Prostate gland (tissue), 2 donors: ENCODE results near the gene MRPS23. TPM values are rescaled to one million over a fixed set of nuclear protein-coding genes. Genes with fewer than 3 reads are reported as not detected.

Experiments
- DNase-seq: peaks from one replicate; pipeline ENCODE4 v3.0.0-alpha.2; 2019; ENCODE audit warnings: low spot score
- H3K27ac ChIP-seq, 2 donors: fragments of 200-600 bp; sonication (generic); 2 replicates each; pipeline ENCODE4 v1.5.1; 2017 to 2019
- H3K27me3 ChIP-seq: fragments of 200-600 bp; sonication (generic); replicated peaks from 2 replicates; pipeline ENCODE4 v1.5.1; 2019; ENCODE audit not compliant: insufficient read depth
- H3K36me3 ChIP-seq, 2 donors: fragments of 200-600 bp; sonication (generic); 1 replicate in 1 of 2; 2 replicates in 1 of 2; pipeline versions ENCODE4 v1.5.1 to v1.8.1; 2017 to 2019
- H3K4me1 ChIP-seq: fragments of 200-600 bp; sonication (generic); replicated peaks from 2 replicates; pipeline ENCODE4 v1.5.1; 2019
- H3K4me3 ChIP-seq, 2 donors: fragments of 200-600 bp; sonication (generic); 2 replicates each; pipeline ENCODE4 v1.5.1; 2017 to 2019
- H3K9me3 ChIP-seq: fragments of 200-600 bp; sonication (generic); 2 replicates; pipeline ENCODE4 v1.5.1; 2017
- CTCF ChIP-seq, 4 experiments: fragments of 200-600 bp in 2 of 4; fragments of 450-650 bp in 2 of 4; sonication (generic) in 2 of 4; IDR thresholded peaks; 1 replicate in 3 of 4; 2 replicates in 1 of 4; pipeline ENCODE4 v1.5.1; 2016 to 2019; ENCODE audit warnings: antibody characterized with exemption in 4 of 4, mild to moderate bottlenecking in 2 of 4, moderate library complexity in 2 of 4
- POLR2A ChIP-seq: fragments of 450-650 bp; IDR thresholded peaks from one replicate; pipeline ENCODE4 v1.6.1; 2016; ENCODE audit warnings: antibody characterized with exemption, mild to moderate bottlenecking
- POLR2AphosphoS5 ChIP-seq: sonication (generic); formaldehyde crosslinking; IDR thresholded peaks from one replicate; pipeline ENCODE4 v1.6.1; 2017; ENCODE audit warnings: antibody characterized with exemption
- WGBS: methylation state at CpG from one replicate; pipeline ENCODE4 v1.1.5; 2018; 5-methylcytosine and 5-hydroxymethylcytosine counted together
- intact Hi-C: fragments of 100-400 bp; cut with DNase I; formaldehyde crosslinking; loops from one replicate; pipeline ENCODE4 v1.14.2; 2022
- total RNA-seq, 2 donors: library from RNA; depleted of rRNA; stranded (reverse); fragments of >200 nt; gene quantifications; one replicate each; pipeline ENCODE4 v1.1.0, GENCODE V29; 2016

MRPS23 gene
- total RNA-seq, 2 donors from 2014 or later, result 29.0 to 43.1 TPM

DNA sequence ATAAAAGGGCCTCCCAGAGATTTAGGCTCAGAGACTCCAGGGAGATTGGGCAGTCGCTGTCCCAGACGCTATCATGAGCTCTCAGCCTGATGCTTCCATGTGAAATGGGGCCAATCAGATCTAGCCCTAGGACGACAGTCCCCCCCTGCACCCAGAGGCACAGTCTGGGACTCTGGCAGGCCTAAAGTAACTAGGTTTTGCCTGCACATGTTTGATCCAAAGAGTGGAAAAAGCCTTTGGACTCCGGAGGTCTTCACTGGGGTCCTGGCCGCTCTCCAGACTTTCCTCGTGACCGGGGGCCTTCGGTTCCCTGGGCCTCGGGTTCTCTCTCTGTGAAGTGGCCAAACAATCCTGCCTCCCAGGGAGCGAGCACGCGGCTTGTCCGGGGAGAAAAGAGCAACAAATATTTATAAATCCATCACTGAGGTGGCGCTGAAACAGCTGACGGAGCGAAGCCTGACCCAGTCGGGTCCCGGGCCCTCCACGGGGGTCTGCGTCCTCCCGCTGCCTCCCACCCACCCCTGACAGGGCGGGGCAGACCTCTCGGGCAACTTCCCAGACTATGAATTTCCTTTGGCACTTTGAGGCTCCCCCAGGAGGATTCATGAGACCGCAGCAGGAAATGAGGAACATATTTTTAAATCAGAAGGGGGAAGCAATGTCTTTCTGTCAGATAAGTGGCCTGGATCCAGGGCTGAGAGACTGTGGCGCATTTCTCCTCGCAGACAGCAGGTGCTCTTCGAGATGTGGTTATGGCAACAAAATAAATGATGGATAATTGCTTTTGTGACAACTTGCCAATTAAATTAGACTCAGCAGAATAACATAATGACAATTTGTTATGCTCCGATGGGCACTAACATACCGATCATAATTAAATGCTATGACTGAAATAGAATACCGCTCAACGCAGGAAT is 38.9 kb downstream of the MRPS23 start:
- peak in 1 of 4 experiments; percentile 4 for TF ChIP-seq CTCF (IDR thresholded peaks at IDR 0.05)
- TF ChIP-seq POLR2AphosphoS5, result peak; percentile 41
- TF ChIP-seq POLR2A, result no peak
- Histone ChIP-seq H3K36me3 (no peaks in the 10 kb centered on the region), H3K4me3 (peak overlapping the region; percentile 18 to 24), H3K9me3 (no peaks in the 10 kb centered on the region), H3K27me3 (no peaks in the 10 kb centered on the region), H3K27ac (peak overlapping the region; percentile 32 to 76), H3K4me1 (peaks cover 5% of the 10 kb centered on the region)
- intact Hi-C loops, result loop anchor here (2.0 kb wide), 1 partner anchor 22 kb away; no protein-coding TSS in a partner anchor
- 3% methylated on average over 31 of the region's 31 CpGs for WGBS
- peak; percentile 28 for DNase-seq

- H3K4me1 ChIP-seq, result peaks cover 5% of the 10 kb centered on the region
- WGBS, result 80% methylated on average over 5 of the region's 5 CpGs
- no peak for DNase-seq
- H3K27me3 ChIP-seq, result no peaks in the 10 kb centered on the region
- intact Hi-C loops, result loop anchor here (2.0 kb wide), 1 partner anchor 23 kb away; no protein-coding TSS in a partner anchor
- H3K36me3 ChIP-seq, result no peaks in the 10 kb centered on the region
- H3K27ac ChIP-seq, result no peak overlapping the region
- no peaks in the 10 kb centered on the region for H3K9me3 ChIP-seq
- no peak overlapping the region for H3K4me3 ChIP-seq
- TF ChIP-seq CTCF (IDR thresholded peaks at IDR 0.05), result no peak
- no peak for TF ChIP-seq POLR2AphosphoS5
- TF ChIP-seq POLR2A, result no peak
Observed at GRCh38 chr17:57809879-57810278, 40.0 kb downstream of the MRPS23 start.

- intact Hi-C loops, result no loop called here
- 98% methylated on average over 5 of the region's 5 CpGs for WGBS
Observed at GRCh38 chr17:57808882-57809281, 41.0 kb downstream of the MRPS23 start.

GRCh38 chr17:57806167-57806830 is 43.5 kb downstream of the MRPS23 start:
- DNase-seq, result no peak
- H3K27ac ChIP-seq, result no peak overlapping the region
- intact Hi-C loops, result no loop called here
- WGBS, result 79% methylated on average over 4 of the region's 5 CpGs
- H3K27me3 ChIP-seq, result no peaks in the 10 kb centered on the region
- H3K4me1 ChIP-seq, result peaks cover 4% of the 10 kb centered on the region
- H3K4me3 ChIP-seq, result no peak overlapping the region
- no peaks in the 10 kb centered on the region for H3K36me3 ChIP-seq
- H3K9me3 ChIP-seq, result no peaks in the 10 kb centered on the region
- TF ChIP-seq POLR2AphosphoS5 (no peak), CTCF (IDR thresholded peaks at IDR 0.05) (no peak), POLR2A (no peak)

More at GRCh38 chr17:57808882-57809281, 41.0 kb downstream of the MRPS23 start:
- no peak for TF ChIP-seq POLR2AphosphoS5
- TF ChIP-seq POLR2A, result no peak
- TF ChIP-seq CTCF (IDR thresholded peaks at IDR 0.05), result no peak
- Histone ChIP-seq H3K36me3 (no peaks in the 10 kb centered on the region), H3K4me1 (peaks cover 5% of the 10 kb centered on the region), H3K27ac (no peak overlapping the region), H3K27me3 (no peaks in the 10 kb centered on the region), H3K4me3 (no peak overlapping the region), H3K9me3 (no peaks in the 10 kb centered on the region)
- no peak for DNase-seq
